ENCODE measurements around the gene SLC66A2. TPM values are rescaled to one million over a fixed set of nuclear protein-coding genes. Genes with fewer than 3 reads are reported as not detected.

The SLC66A2 gene
- total and polyA plus RNA-seq, 2 donors = 14.8 to 47.8 TPM

DNA sequence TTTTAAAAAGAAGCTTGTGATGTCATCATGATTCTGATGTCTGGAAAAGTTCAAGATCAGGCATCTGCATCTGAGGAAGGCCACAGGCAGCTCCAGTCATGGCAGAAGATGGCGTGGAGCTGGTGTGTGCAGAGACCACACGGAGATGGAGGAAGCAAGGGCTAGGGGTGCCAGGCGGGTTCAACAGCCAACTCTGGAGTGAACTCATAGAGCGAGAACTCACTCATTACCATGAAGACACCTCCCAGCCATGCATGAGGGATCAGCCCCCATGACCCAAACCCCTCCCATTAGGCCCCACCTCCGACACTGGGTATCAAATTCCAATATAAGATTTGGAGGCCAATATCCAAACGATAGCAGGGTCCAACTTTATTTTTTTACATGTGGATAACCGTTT lies 92.1 kb downstream of the SLC66A2 start:
- WGBS = 83% methylated on average over 7 of the region's 7 CpGs
- H3K36me3 ChIP-seq (ENCODE audit: insufficient read depth) = no peaks in the 10 kb centered on the region
- H3K27ac ChIP-seq (ENCODE audit: low read depth) = no peak overlapping the region
- no peaks in the 10 kb centered on the region for H3K4me1 ChIP-seq (ENCODE audit: insufficient read depth)
- no peak for DNase-seq (ENCODE audit: extremely low spot score)
- no peak overlapping the region for H3K4me3 ChIP-seq (ENCODE audit: low read depth, low read length)

- WGBS = 17% methylated on average over 14 of the region's 14 CpGs
- Histone ChIP-seq H3K27ac (ENCODE audit: low read depth) (no peak overlapping the region), H3K4me3 (ENCODE audit: low read depth, low read length) (no peak overlapping the region), H3K4me1 (ENCODE audit: insufficient read depth) (no peaks in the 10 kb centered on the region), H3K36me3 (ENCODE audit: insufficient read depth) (no peaks in the 10 kb centered on the region)
- peak; percentile 4 for DNase-seq (ENCODE audit: extremely low spot score)
These were observed 94.3 kb downstream of the SLC66A2 start for GRCh38 chr18:79857082-79857671.

DNA sequence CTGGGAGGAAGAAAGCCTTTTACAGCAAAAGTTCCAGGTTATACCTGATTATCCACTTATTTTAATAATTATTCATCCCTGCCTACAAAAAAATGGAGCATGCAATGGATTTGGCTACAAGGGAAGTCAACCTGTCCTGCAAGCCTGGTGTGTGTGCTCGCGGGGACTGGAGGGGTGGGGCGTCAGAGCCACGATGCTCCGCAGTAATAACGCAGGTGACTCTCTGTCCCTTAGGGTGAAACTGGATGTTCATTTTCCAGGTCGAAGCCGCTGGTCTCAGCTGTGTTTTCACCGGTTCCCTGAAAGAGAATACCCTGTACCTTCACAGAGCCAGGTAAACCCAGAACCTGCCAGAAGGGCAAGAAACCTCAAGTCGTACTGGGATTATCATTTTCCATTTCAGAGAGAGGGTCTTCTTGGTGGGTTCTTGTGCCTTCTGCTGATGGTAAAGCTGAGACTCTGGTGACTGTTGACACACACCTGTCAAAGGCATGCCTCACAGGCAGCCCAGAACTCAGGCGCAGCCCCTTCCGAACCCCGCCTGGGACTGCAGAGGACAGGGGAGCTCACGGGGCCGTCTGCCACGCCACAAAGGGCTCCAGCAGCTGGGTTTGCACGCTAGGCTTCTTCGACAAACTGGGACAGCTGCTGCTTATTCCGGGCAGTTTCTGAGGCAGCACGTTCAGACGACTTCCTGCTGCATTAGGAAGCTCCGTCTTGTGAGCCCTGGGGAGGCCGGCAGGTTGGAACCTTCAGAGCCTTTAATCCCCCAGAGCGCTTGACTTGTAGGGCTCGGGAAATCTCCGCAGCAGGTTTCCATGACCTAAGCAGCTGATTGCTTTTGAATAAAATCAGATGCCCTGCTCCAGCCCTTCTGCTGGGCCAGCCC lies 95.1 kb downstream of the SLC66A2 start:
- 32% methylated on average over 26 of the region's 26 CpGs for WGBS
- DNase-seq (ENCODE audit: extremely low spot score) = no peak
- H3K27ac ChIP-seq (ENCODE audit: low read depth) = no peak overlapping the region
- no peaks in the 10 kb centered on the region for H3K36me3 ChIP-seq (ENCODE audit: insufficient read depth)
- H3K4me3 ChIP-seq (ENCODE audit: low read depth, low read length) = no peak overlapping the region
- H3K4me1 ChIP-seq (ENCODE audit: insufficient read depth) = no peaks in the 10 kb centered on the region

DNA sequence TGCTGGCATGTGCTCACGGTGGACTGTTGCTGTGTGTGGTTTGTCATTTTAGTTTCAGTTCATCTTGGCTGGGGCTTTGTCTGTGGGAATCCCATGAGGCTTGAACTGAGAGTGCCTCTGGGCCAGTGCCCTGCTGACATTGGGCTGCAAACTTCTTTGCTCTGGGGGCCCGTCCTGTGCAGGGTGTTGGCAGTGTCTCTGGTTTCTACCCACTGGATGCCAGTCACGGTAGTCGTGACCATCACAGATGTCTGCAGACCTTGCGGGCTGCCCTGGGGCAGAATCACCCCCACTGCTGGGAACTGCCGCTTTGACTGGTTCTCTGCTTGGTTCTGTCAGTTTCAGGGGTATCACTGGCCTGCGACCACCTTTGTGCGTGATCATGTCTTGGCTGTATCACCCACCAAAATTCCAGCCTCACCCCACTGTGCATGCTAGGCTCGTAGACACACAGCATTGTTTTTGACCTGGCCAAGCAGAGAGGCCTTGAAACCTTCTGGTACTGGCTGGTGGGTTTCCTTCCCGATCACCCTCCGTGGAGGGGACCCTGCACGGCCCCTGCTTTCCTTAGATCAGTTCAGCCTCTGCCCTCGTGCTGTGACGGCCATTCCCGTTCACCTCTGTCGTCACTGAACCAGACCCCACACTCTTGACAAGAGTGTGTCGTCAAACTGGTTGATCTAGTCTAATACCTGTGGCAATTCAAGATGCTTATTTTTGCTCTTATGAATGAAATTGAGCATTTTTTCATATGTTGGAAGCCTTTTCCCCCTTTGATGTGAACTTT lies 96.1 kb downstream of the SLC66A2 start:
- H3K27ac ChIP-seq (ENCODE audit: low read depth) = no peak overlapping the region
- no peaks in the 10 kb centered on the region for H3K36me3 ChIP-seq (ENCODE audit: insufficient read depth)
- DNase-seq (ENCODE audit: extremely low spot score) = no peak
- no peaks in the 10 kb centered on the region for H3K4me1 ChIP-seq (ENCODE audit: insufficient read depth)
- no peak overlapping the region for H3K4me3 ChIP-seq (ENCODE audit: low read depth, low read length)
- WGBS = 80% methylated on average over 17 of the region's 17 CpGs

GRCh38 chr18:79853993-79854364 lies 97.5 kb downstream of the SLC66A2 start:
- Histone ChIP-seq H3K4me3 (ENCODE audit: low read depth, low read length) (no peak overlapping the region), H3K36me3 (ENCODE audit: insufficient read depth) (no peaks in the 10 kb centered on the region), H3K4me1 (ENCODE audit: insufficient read depth) (no peaks in the 10 kb centered on the region), H3K27ac (ENCODE audit: low read depth) (no peak overlapping the region)
- WGBS = 84% methylated on average over 15 of the region's 15 CpGs
- DNase-seq (ENCODE audit: extremely low spot score) = no peak

DNA sequence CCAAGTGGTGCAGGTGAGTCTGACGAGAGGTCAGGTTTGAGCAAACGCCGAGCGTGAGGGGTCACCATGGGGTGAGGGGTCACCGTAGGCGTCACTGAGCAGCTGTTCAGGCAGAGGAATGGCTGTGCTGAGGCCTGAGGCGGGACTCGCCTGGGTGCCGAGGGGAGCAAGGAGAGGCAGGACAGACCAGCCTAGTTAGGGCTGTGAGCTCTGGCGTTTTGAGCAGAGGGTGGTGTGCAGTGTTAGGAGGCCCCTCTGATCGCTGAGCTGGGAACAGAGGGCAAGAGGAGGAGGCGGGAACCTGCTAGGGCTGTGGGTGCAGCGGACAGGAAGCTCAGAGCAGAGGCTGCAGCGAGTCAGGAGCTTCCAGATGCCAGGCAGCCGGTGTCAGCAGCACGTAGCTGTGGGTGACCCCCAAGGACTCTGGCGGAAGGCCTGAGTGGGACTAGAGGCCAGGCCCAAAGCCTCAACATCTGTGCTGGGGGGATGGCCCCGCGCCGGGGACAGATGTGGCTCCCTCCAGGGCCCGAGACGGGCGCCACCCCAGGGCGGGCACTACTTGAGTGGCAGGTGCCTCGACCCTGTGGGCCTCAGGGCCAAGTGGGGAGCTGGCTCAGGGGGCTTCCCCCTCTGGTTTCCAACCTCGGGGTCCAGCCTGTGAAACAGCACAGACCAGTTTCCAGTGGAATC lies 98.0 kb downstream of the SLC66A2 start:
- Histone ChIP-seq H3K27ac (ENCODE audit: low read depth) (no peak overlapping the region), H3K36me3 (ENCODE audit: insufficient read depth) (no peaks in the 10 kb centered on the region), H3K4me1 (ENCODE audit: insufficient read depth) (no peaks in the 10 kb centered on the region), H3K4me3 (ENCODE audit: low read depth, low read length) (no peak overlapping the region)
- DNase-seq (ENCODE audit: extremely low spot score) = no peak
- 78% methylated on average over 26 of the region's 26 CpGs for WGBS

GRCh38 chr18:79852561-79853302 lies 98.7 kb downstream of the SLC66A2 start:
- H3K4me3 ChIP-seq (ENCODE audit: low read depth, low read length) = no peak overlapping the region
- DNase-seq (ENCODE audit: extremely low spot score) = no peak
- no peaks in the 10 kb centered on the region for H3K36me3 ChIP-seq (ENCODE audit: insufficient read depth)
- WGBS = 86% methylated on average over 33 of the region's 33 CpGs
- H3K27ac ChIP-seq (ENCODE audit: low read depth) = no peak overlapping the region
- no peaks in the 10 kb centered on the region for H3K4me1 ChIP-seq (ENCODE audit: insufficient read depth)

Other genes with a start within 250 kb of the SLC66A2 start
- 0.21 TPM for gene KCNG2, start 153.7 kb downstream of the SLC66A2 start, total RNA-seq
- 0.46 TPM for gene KCNG2, start 153.7 kb downstream of the SLC66A2 start, polyA plus RNA-seq
- gene HSBP1L1, start 13.0 kb upstream of the SLC66A2 start, total RNA-seq = 4.9 TPM
- gene HSBP1L1, start 13.0 kb upstream of the SLC66A2 start, polyA plus RNA-seq = 8.6 TPM
- gene TXNL4A, start 36.9 kb upstream of the SLC66A2 start, total RNA-seq = 31.0 TPM
- gene TXNL4A, start 36.9 kb upstream of the SLC66A2 start, polyA plus RNA-seq = 66.9 TPM
- gene RBFA, start 82.8 kb upstream of the SLC66A2 start, total RNA-seq = 33.3 TPM
- gene RBFA, start 82.8 kb upstream of the SLC66A2 start, polyA plus RNA-seq = 22.7 TPM
- 23.7 TPM for gene ADNP2, start 157.6 kb upstream of the SLC66A2 start, total RNA-seq
- gene ADNP2, start 157.6 kb upstream of the SLC66A2 start, polyA plus RNA-seq = 11.2 TPM